ENCODE measurements around the gene ACAT1.
"Not testable (repeated sequence)": the region's sequence is repeated elsewhere in the genome, so short reads cannot be mapped to it uniquely, and the experiment has no call there.

The ACAT1 gene

GRCh38 chr11:108121274-108122155 lies at the start of gene ACAT1:
Gene ACAT1 (plus strand): TSS chr11:108121567. CDS start chr11:108121607, 40 bp downstream.
- peak; percentile 97 for DNase-seq

GRCh38 chr11:108084811-108085210 lies 36.6 kb upstream of the ACAT1 start:
- peak; percentile 33 for DNase-seq

GRCh38 chr11:108085672-108086071 lies 35.7 kb upstream of the ACAT1 start:
- no peak for DNase-seq

GRCh38 chr11:108092134-108092533 lies 29.2 kb upstream of the ACAT1 start:
- DNase-seq, result no peak

- DNase-seq, result peak; percentile 81
These were observed 28.1 kb upstream of the ACAT1 start for GRCh38 chr11:108093128-108093904.

- peak; percentile 40 for DNase-seq
These were observed 24.2 kb upstream of the ACAT1 start for GRCh38 chr11:108097179-108097578.

GRCh38 chr11:108101090-108101775 lies 20.1 kb upstream of the ACAT1 start:
- no peak for DNase-seq

GRCh38 chr11:108111126-108111525 lies 10.2 kb upstream of the ACAT1 start:
- DNase-seq, result no peak

GRCh38 chr11:108112057-108112456 lies 9.3 kb upstream of the ACAT1 start:
- DNase-seq, result peak; percentile 96

GRCh38 chr11:108115500-108116140 lies 5.7 kb upstream of the ACAT1 start:
- peak; percentile 92 for DNase-seq

GRCh38 chr11:108117746-108118371 lies 3.5 kb upstream of the ACAT1 start:
- DNase-seq, result peak; percentile 77

GRCh38 chr11:108120936-108121273 lies 462 bp upstream of the ACAT1 start:
- not testable (repeated sequence) for DNase-seq

- DNase-seq, result peak; percentile 46
These were observed 830 bp downstream of the ACAT1 start for GRCh38 chr11:108122166-108122628.

GRCh38 chr11:108125096-108125495 lies 3.7 kb downstream of the ACAT1 start:
- DNase-seq, result no peak

- DNase-seq, result no peak
These were observed 7.4 kb downstream of the ACAT1 start for GRCh38 chr11:108128772-108129171.

- no peak for DNase-seq
These were observed 10.6 kb downstream of the ACAT1 start for GRCh38 chr11:108131993-108132392.

- DNase-seq, result not testable (repeated sequence)
These were observed 11.7 kb downstream of the ACAT1 start for GRCh38 chr11:108132993-108133538.

GRCh38 chr11:108135845-108136544 lies 14.6 kb downstream of the ACAT1 start:
- DNase-seq, result no peak

- no peak for DNase-seq
These were observed 15.8 kb downstream of the ACAT1 start for GRCh38 chr11:108137212-108137611.

GRCh38 chr11:108142304-108142703 lies 20.9 kb downstream of the ACAT1 start:
- DNase-seq, result no peak

GRCh38 chr11:108144615-108145014 lies 23.2 kb downstream of the ACAT1 start:
- no peak for DNase-seq

Measured in DMS53 (cell line).